Ishikawa (cell line): Measurements from ENCODE around the gene FAAP100.

Source experiments
- CEBPB ChIP-seq: IDR thresholded peaks from 2 replicates; pipeline ENCODE4 v1.6.1; 2012
- EP300 ChIP-seq: IDR thresholded peaks from 2 replicates; pipeline ENCODE4 v1.6.1; 2012; ENCODE audit warnings: borderline replicate concordance
- FOXM1 ChIP-seq: IDR thresholded peaks from 2 replicates; pipeline ENCODE4 v1.6.1; 2012; ENCODE audit warnings: low read depth, borderline replicate concordance
- MAX ChIP-seq: IDR thresholded peaks from 2 replicates; pipeline ENCODE4 v1.6.1; 2012
- RAD21 ChIP-seq: IDR thresholded peaks from 2 replicates; pipeline ENCODE4 v1.6.1; 2012; ENCODE audit warnings: low read depth
- REST ChIP-seq: IDR thresholded peaks from 2 replicates; pipeline ENCODE4 v1.6.1; 2012; ENCODE audit warnings: low read depth, mild to moderate bottlenecking
- USF1 ChIP-seq: IDR thresholded peaks from 2 replicates; pipeline ENCODE4 v1.6.1; 2012

GRCh38 chr17:81534157-81535006 lies 17.8 kb downstream of the FAAP100 start:
- TF ChIP-seq MAX (no peak), RAD21 (no peak), CEBPB (no peak), REST (no peak), USF1 (no peak), FOXM1 (no peak), EP300 (no peak)
